ENCODE data around the gene TTL. TPM values are rescaled to one million over a fixed set of nuclear protein-coding genes. Genes with fewer than 3 reads are reported as not detected.

The TTL gene
- total and polyA plus RNA-seq, 2 of the 13 experiments (the other 11 are each of a cell fraction or from before 2014, with no cell fraction given) = 19.0 to 59.8 TPM

DNA sequence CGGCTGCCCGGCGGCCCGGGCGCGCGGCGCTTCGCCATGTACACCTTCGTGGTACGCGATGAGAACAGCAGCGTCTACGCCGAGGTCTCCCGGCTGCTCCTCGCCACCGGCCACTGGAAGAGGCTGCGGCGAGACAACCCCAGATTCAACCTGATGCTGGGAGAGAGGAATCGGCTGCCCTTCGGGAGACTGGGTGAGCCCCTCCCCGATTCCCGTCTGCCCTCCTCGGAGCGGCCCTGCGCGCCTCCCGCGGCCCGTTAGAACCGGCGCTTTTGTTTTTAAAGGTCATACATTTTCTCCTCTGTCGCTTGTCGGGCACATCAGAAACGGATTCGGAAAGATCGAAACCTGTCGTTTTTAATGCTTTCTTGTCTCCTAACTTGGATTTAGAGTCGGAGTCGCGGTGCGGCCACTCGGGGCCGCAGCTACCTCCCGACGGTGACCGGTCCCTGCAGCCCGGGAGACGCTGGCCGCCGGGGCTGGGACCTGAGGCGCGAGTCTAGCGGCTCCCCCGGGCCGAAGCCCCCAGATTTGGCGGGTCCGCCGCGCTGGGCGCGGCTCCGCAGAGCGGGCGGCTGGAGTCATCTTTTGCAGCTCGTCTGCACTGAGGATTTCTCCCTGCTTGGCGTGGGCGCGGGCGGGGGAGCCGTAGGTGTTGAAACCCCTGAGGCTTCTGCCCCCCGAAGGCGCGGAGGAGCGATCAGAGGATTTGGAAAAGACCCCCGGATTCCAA, 519 bp downstream of the TTL start (continued):
- TF ChIP-seq PATZ1 (CRISPR knock-in tag; IDR thresholded peaks at IDR 0.05) (peak; percentile 12; the same call in 1 of the 2 replicates), TMF1 (CRISPR knock-in tag; IDR thresholded peaks at IDR 0.05; ENCODE audit: low read depth) (peak; percentile 46; the same call in 1 of the 2 replicates), ZNF143 (CRISPR knock-in tag; IDR thresholded peaks at IDR 0.05) (0 out of 2 replicates have a peak, but pooled peaks have one; percentile 12), REPIN1 (CRISPR knock-in tag; IDR thresholded peaks at IDR 0.05; ENCODE audit: borderline replicate concordance, low read depth) (peak; percentile 1; the same call in 1 of the 2 replicates), DR1 (CRISPR knock-in tag; IDR thresholded peaks at IDR 0.05) (peak; percentile 56; the same call in 1 of the 2 replicates), ZNF703 (CRISPR knock-in tag; IDR thresholded peaks at IDR 0.05; ENCODE audit: borderline replicate concordance) (no peak), CREBL2 (CRISPR knock-in tag; IDR thresholded peaks at IDR 0.05; ENCODE audit: borderline replicate concordance) (no peak), GABPB1 (CRISPR knock-in tag; IDR thresholded peaks at IDR 0.05) (peak; percentile 55), ATM (IDR thresholded peaks at IDR 0.05; ENCODE audit: borderline replicate concordance) (no peak), TEAD2 (CRISPR knock-in tag; IDR thresholded peaks at IDR 0.05) (no peak), KDM6A (CRISPR knock-in tag; IDR thresholded peaks at IDR 0.05; ENCODE audit: low read depth) (no peak), NFYB (CRISPR knock-in tag; IDR thresholded peaks at IDR 0.05) (no peak), ZNF709 (CRISPR knock-in tag; IDR thresholded peaks at IDR 0.05) (peak; percentile 22; the same call in 1 of the 2 replicates), HOMEZ (CRISPR knock-in tag; IDR thresholded peaks at IDR 0.05; ENCODE audit: low read depth) (no peak), HDAC2 (CRISPR knock-in tag; IDR thresholded peaks at IDR 0.05) (0 out of 2 replicates have a peak, but pooled peaks have one; percentile 14), ONECUT2 (CRISPR knock-in tag; IDR thresholded peaks at IDR 0.05) (no peak), ISX (CRISPR knock-in tag; conservative IDR thresholded peaks at IDR 0.05) (0 out of 2 replicates have a peak, but pooled peaks have one; percentile 60), ZFP91 (CRISPR knock-in tag; IDR thresholded peaks at IDR 0.05; ENCODE audit: borderline replicate concordance) (peak; percentile 52; the same call in 1 of the 2 replicates), ZNF160 (CRISPR knock-in tag; IDR thresholded peaks at IDR 0.05) (no peak; the same call in 1 of the 2 replicates)
- TF ChIP-seq, protein P1, sequence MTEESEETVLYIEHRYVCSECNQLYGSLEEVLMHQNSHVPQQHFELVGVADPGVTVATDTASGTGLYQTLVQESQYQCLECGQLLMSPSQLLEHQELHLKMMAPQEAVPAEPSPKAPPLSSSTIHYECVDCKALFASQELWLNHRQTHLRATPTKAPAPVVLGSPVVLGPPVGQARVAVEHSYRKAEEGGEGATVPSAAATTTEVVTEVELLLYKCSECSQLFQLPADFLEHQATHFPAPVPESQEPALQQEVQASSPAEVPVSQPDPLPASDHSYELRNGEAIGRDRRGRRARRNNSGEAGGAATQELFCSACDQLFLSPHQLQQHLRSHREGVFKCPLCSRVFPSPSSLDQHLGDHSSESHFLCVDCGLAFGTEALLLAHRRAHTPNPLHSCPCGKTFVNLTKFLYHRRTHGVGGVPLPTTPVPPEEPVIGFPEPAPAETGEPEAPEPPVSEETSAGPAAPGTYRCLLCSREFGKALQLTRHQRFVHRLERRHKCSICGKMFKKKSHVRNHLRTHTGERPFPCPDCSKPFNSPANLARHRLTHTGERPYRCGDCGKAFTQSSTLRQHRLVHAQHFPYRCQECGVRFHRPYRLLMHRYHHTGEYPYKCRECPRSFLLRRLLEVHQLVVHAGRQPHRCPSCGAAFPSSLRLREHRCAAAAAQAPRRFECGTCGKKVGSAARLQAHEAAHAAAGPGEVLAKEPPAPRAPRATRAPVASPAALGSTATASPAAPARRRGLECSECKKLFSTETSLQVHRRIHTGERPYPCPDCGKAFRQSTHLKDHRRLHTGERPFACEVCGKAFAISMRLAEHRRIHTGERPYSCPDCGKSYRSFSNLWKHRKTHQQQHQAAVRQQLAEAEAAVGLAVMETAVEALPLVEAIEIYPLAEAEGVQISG (CRISPR knock-in tag; IDR thresholded peaks at IDR 0.05) = peak; percentile 66; the same call in 1 of the 2 replicates
- TF ChIP-seq, protein P2, sequence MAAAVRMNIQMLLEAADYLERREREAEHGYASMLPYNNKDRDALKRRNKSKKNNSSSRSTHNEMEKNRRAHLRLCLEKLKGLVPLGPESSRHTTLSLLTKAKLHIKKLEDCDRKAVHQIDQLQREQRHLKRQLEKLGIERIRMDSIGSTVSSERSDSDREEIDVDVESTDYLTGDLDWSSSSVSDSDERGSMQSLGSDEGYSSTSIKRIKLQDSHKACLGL (CRISPR knock-in tag; IDR thresholded peaks at IDR 0.05) = peak; percentile 1; the same call in 1 of the 2 replicates
